OCI-LY7 (cell line): ENCODE data around the gene KIF9. TPM values are rescaled to one million over a fixed set of nuclear protein-coding genes. Genes with fewer than 3 reads are reported as not detected.

Source experiments
- BruUV-seq: library from RNA; stranded (reverse); fragments of 400-500 nt; replicated peaks from 2 replicates; lab custom pipeline; 2021; lab: Mats Ljungman, UMichigan
- CTCF ChIA-PET: fragments of 300-600 bp; sonication (Branson Sonifier 250); formaldehyde crosslinking; loops from one replicate; lab custom pipeline; 2022; ENCODE audit warnings: antibody characterized with exemption; ENCODE audit not compliant: unreplicated experiment; lab: Charles Lee
- POLR2A ChIA-PET: fragments of 300-600 bp; sonication (Branson Sonifier 250); formaldehyde crosslinking; loops from one replicate; lab custom pipeline; 2022; ENCODE audit warnings: antibody characterized with exemption; lab: Charles Lee
- DNase-seq: peaks from one replicate; pipeline ENCODE4 v3.0.0-alpha.2; 2015; ENCODE audit warnings: low spot score
- H2AFZ ChIP-seq: fragments of 200-600 bp; sonication (generic), shearing (Covaris generic); 2 replicates; pipeline ENCODE4 v1.6.1; 2014; ENCODE audit warnings: mild to moderate bottlenecking, antibody characterized with exemption, low read length, moderate library complexity
- H3K27ac ChIP-seq: fragments of 200-600 bp; sonication (generic); 2 replicates; pipeline ENCODE4 v1.5.1; 2014; ENCODE audit warnings: mixed run types, low read depth, mild to moderate bottlenecking, moderate library complexity, low read length, inconsistent platforms; ENCODE audit not compliant: poor library complexity, severe bottlenecking
- H3K36me3 ChIP-seq: fragments of 200-600 bp; sonication (generic); 2 replicates; pipeline ENCODE4 v1.6.1; 2014; ENCODE audit warnings: mild to moderate bottlenecking, antibody characterized with exemption, low read length, moderate library complexity, mixed read lengths; ENCODE audit not compliant: insufficient read depth
- H3K4me1 ChIP-seq: fragments of 200-600 bp; sonication (generic); 2 replicates; pipeline ENCODE4 v1.5.1; 2014; ENCODE audit warnings: mild to moderate bottlenecking, low read length; ENCODE audit not compliant: insufficient read depth, poor library complexity, severe bottlenecking
- H3K4me2 ChIP-seq: fragments of 200-600 bp; sonication (generic); 2 replicates; pipeline ENCODE4 v1.6.1; 2014; ENCODE audit warnings: mild to moderate bottlenecking, low read length
- H3K4me3 ChIP-seq: fragments of 200-600 bp; sonication (generic); 2 replicates; pipeline ENCODE4 v1.5.1; 2014; ENCODE audit warnings: mild to moderate bottlenecking, low read depth, low read length; ENCODE audit not compliant: poor library complexity, severe bottlenecking
- H3K79me2 ChIP-seq: fragments of 200-600 bp; sonication (generic); 2 replicates; pipeline ENCODE4 v1.6.1; 2016; ENCODE audit warnings: low read depth, mild to moderate bottlenecking, low read length, moderate library complexity, mixed read lengths; ENCODE audit not compliant: insufficient read depth
- H3K9me2 ChIP-seq: fragments of 200-600 bp; sonication (generic); 2 replicates; pipeline ENCODE4 v1.6.1; 2016; ENCODE audit warnings: mild to moderate bottlenecking, low read length, mixed read lengths; ENCODE audit not compliant: insufficient read depth
- H3K9me3 ChIP-seq: fragments of 200-600 bp; sonication (generic); 2 replicates; pipeline ENCODE4 v1.6.1; 2014; ENCODE audit warnings: mild to moderate bottlenecking, mixed run types, low read length, mixed read lengths
- H4K20me1 ChIP-seq: fragments of 200-600 bp; sonication (generic); 2 replicates; pipeline ENCODE4 v1.6.1; 2014; ENCODE audit warnings: mild to moderate bottlenecking, antibody characterized with exemption, low read length, moderate library complexity, mixed read lengths; ENCODE audit not compliant: insufficient read depth
- EZH2phosphoT487 ChIP-seq: fragments of 200-600 bp; sonication (generic); IDR thresholded peaks from 2 replicates; pipeline ENCODE4 v1.6.1; 2018; ENCODE audit warnings: low read depth, borderline replicate concordance, mild to moderate bottlenecking, mixed run types, antibody characterized with exemption, low read length, moderate library complexity, mixed read lengths
- intact Hi-C: fragments of 100-400 bp; cut with micrococcal nuclease; formaldehyde crosslinking; loops from one replicate; pipeline ENCODE4 v1.10.0; 2022; ENCODE audit not compliant: unreplicated experiment
- total RNA-seq, 2 experiments: library from RNA; depleted of rRNA in 1 of 2; stranded (reverse); fragments of >200 nt in 1 of 2; shearing (Covaris generic) in 1 of 2; gene quantifications; 2 replicates each; pipeline ENCODE4 v1.2.3, GENCODE V29; 2014 to 2022
- TF ChIP-seq, protein P1 (sequence below): fragments of 200-600 bp; sonication (generic); conservative IDR thresholded peaks from 2 replicates; pipeline ENCODE4 v1.5.1; 2014; ENCODE audit warnings: mild to moderate bottlenecking, antibody characterized with exemption, low read length, moderate library complexity, mixed read lengths

The KIF9 gene
- total RNA-seq, 2 experiments from 2014 or later: 11.0 to 11.7 TPM

DNA sequence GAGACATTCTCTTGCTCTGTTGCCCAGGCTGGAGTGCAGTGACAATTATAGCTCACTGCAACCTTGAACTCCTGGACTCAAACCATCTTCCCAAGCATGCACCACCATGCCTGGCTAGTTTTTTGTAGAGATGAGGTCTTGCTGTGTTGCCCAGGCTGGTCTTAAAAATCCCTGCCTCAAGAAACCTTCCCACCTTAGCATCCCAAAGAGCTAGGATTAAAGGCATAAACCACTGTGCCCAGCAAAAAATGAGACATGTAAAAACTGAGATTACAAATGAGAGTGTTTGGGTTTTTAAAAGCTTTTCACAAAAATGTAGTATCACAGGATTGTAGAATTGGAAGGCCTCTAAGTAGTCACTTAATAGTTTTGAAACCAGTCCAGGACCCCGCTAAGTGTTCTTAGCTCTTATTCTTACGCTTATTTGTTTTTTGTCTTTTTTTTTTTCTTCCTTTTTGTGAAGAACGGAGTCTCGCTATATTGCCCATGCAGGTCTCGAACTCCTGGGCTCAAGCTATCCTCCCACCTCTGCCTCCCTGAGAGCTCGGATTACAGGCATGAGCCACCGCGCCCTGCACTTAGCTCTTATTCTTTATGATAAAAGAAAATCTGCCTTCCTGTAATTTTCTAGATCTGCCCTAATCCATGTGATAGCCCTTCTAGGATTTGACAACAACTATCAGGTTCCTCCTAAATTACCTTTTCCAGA is 31.6 kb upstream of the KIF9 start:
- Histone ChIP-seq H3K79me2 (peaks cover 15% of the 10 kb centered on the region; the same call in 1 of the 2 replicates), H2AFZ (no peak overlapping the region), H3K4me1 (no peaks in the 10 kb centered on the region), H3K9me2 (no peaks in the 10 kb centered on the region), H3K9me3 (no peaks in the 10 kb centered on the region), H4K20me1 (no peaks in the 10 kb centered on the region), H3K4me2 (no peak overlapping the region), H3K4me3 (no peak overlapping the region), H3K36me3 (peaks cover 15% of the 10 kb centered on the region), H3K27ac (no peak overlapping the region)
- CTCF ChIA-PET: interaction anchor here (1.1 kb wide), 1 partner anchor 10 kb away, joined by 3 read pairs; no protein-coding TSS in a partner anchor
- POLR2A ChIA-PET: interaction anchor here (0.5 to 2.4 kb wide), 7 partner anchors 10 to 331 kb away, joined by 3 to 11 read pairs (median 5); no protein-coding TSS in a partner anchor
- intact Hi-C loops: no loop called here
- no TSS peak for BruUV-seq
- no peak for DNase-seq
- TF ChIP-seq EZH2phosphoT487: no peak
- TF ChIP-seq, protein P1, sequence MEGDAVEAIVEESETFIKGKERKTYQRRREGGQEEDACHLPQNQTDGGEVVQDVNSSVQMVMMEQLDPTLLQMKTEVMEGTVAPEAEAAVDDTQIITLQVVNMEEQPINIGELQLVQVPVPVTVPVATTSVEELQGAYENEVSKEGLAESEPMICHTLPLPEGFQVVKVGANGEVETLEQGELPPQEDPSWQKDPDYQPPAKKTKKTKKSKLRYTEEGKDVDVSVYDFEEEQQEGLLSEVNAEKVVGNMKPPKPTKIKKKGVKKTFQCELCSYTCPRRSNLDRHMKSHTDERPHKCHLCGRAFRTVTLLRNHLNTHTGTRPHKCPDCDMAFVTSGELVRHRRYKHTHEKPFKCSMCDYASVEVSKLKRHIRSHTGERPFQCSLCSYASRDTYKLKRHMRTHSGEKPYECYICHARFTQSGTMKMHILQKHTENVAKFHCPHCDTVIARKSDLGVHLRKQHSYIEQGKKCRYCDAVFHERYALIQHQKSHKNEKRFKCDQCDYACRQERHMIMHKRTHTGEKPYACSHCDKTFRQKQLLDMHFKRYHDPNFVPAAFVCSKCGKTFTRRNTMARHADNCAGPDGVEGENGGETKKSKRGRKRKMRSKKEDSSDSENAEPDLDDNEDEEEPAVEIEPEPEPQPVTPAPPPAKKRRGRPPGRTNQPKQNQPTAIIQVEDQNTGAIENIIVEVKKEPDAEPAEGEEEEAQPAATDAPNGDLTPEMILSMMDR: no peak

DNA sequence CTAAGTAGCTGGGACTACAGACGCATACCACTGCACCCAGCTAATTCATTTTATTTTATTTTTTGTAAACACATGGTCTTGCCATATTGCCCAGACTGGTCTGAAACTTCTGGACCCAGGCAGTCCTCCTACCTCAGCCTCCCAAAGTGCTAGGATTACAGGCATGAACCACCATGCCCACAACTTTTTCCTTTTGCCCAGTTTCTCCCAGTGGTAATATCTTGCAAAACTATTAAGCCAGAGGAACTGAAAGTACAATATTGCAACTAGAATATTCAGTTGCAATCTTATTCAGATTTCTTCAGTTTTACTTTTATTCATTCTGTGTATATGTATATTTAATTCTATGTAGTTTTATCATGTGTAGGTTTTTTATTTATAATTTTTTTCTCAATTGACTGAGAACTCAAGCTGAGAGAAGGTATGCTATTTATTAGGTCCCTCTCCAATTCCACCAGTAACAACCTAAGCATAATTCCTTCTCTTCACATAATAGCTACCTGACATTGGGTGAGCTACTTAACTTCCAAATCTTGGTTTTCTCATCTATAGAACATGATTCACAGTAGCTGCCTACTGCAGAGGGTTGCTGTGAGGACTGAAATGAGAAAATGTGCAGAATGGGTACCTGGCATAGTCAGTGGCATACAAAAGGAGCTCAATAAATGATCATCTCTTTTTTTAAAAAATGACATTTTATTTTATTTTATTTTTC is 30.9 kb upstream of the KIF9 start:
- ChIA-PET POLR2A (interaction anchor here (0.7 to 2.4 kb wide), 6 partner anchors 9 to 248 kb away, joined by 3 to 11 read pairs (median 4); no protein-coding TSS in a partner anchor), CTCF (interaction anchor here (1.1 kb wide), 1 partner anchor 10 kb away, joined by 3 read pairs; no protein-coding TSS in a partner anchor)
- H2AFZ ChIP-seq: no peak overlapping the region
- TF ChIP-seq, protein P1: no peak
- no peak for TF ChIP-seq EZH2phosphoT487
- no peaks in the 10 kb centered on the region for H3K4me1 ChIP-seq
- peaks cover 14% of the 10 kb centered on the region; the same call in 1 of the 2 replicates for H3K79me2 ChIP-seq
- H3K9me3 ChIP-seq: no peaks in the 10 kb centered on the region
- no TSS peak for BruUV-seq
- H3K27ac ChIP-seq: no peak overlapping the region
- no peak for DNase-seq
- H3K36me3 ChIP-seq: peaks cover 12% of the 10 kb centered on the region
- H4K20me1 ChIP-seq: no peaks in the 10 kb centered on the region
- H3K4me3 ChIP-seq: no peak overlapping the region
- no peak overlapping the region for H3K4me2 ChIP-seq
- H3K9me2 ChIP-seq: no peaks in the 10 kb centered on the region
- intact Hi-C loops: no loop called here
